ENCODE data around the gene FNDC3B. TPM values are rescaled to one million over a fixed set of nuclear protein-coding genes. Genes with fewer than 3 reads are reported as not detected.

The FNDC3B gene
- total and polyA plus RNA-seq, 2 donors (not counting 3 experiments of a cell fraction or from before 2014, with no cell fraction given) = 91.6 to 295 TPM

DNA sequence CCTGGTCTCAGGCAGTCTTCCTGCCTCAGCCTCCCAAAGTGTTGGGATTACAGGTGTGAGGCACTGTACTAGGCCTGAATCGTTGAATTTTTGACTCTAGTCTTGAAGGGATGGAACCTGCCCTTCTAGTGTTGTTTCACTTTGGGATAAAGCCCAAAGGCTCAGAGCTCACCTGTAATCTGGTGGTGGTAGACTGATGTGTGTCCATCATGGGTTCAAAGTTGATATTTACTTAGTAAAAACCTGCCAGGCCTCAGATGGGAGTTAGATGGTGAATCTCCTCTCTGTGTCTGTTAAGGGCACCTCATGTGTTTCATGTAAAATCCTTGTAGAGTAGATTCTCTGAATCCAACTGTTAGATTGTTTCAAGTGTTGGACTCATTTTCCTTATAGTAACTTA lies 41.1 kb downstream of the FNDC3B start:
- dilution Hi-C loops (cut with MboI; ENCODE audit: extremely low pct_ligation_motif_present, low sequenced_read_pairs) = loop anchor here (5.0 kb wide), 1 partner anchor 37 kb away; no protein-coding TSS in a partner anchor
- intact Hi-C loops (cut with micrococcal nuclease) = no loop called here
- Histone ChIP-seq H3K79me2 (ENCODE audit: control insufficient read depth, insufficient read depth, low read length) (peaks cover 97% of the 10 kb centered on the region), H3K27ac (ENCODE audit: insufficient read depth, low read depth, low read length) (no peak overlapping the region), H3K9me1 (replicated peaks; ENCODE audit: control insufficient read depth, extremely low read depth, insufficient read depth, low read length) (no peaks in the 10 kb centered on the region), H3K4me1 (ENCODE audit: control insufficient read depth, extremely low read depth, insufficient read depth, low read length) (no peaks in the 10 kb centered on the region), H2AFZ (ENCODE audit: low read depth, low read length) (no peak overlapping the region), H3K9me3 (replicated peaks; ENCODE audit: control insufficient read depth, insufficient read depth, low read length) (no peaks in the 10 kb centered on the region), H3K4me2 (ENCODE audit: insufficient read depth, low read length) (no peak overlapping the region), H4K20me1 (replicated peaks; ENCODE audit: control insufficient read depth, extremely low read depth, insufficient read depth, low read length) (peaks cover 11% of the 10 kb centered on the region), H3K36me3 (ENCODE audit: control insufficient read depth in 2 of 2, extremely low read depth in 1 of 2, insufficient read depth in 2 of 2, low read length in 2 of 2) (peaks cover 6 to 8% of the 10 kb centered on the region in 2 experiments), H3K4me3 (replicated peaks in 1 of 3; ENCODE audit: insufficient read depth in 1 of 3, low read depth in 1 of 3, low read length in 3 of 3) (no peak overlapping the region), H3K9ac (replicated peaks; ENCODE audit: extremely low read depth, insufficient read depth, low read length) (no peak overlapping the region), H3K27me3 (ENCODE audit: control insufficient read depth in 2 of 2, insufficient read depth in 2 of 2, low read length in 2 of 2) (no peaks in the 10 kb centered on the region)
- TF ChIP-seq GATA2 (IDR thresholded peaks at IDR 0.05; ENCODE audit: insufficient read depth, insufficient read length, low read depth, low read length) (no peak), MYC (IDR thresholded peaks at IDR 0.05; ENCODE audit: low read depth, low read length) (no peak), POLR2A (IDR thresholded peaks at IDR 0.05; ENCODE audit: low read depth, low read length) (no peak), POLR2AphosphoS5 (IDR thresholded peaks at IDR 0.05; ENCODE audit: insufficient read depth, low read depth, low read length) (no peak), FOS (IDR thresholded peaks at IDR 0.05; ENCODE audit: borderline replicate concordance, insufficient read depth, low read length) (no peak), JUN (IDR thresholded peaks at IDR 0.05; ENCODE audit: borderline replicate concordance, insufficient read depth, insufficient read length, low read depth) (no peak), EZH2 (IDR thresholded peaks at IDR 0.05; ENCODE audit: borderline replicate concordance, low read depth, low read length, severe bottlenecking) (no peak)
- TF ChIP-seq, protein P1, sequence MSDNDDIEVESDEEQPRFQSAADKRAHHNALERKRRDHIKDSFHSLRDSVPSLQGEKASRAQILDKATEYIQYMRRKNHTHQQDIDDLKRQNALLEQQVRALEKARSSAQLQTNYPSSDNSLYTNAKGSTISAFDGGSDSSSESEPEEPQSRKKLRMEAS (IDR thresholded peaks at IDR 0.05; ENCODE audit: insufficient read depth, insufficient read length) = no peak
- TF ChIP-seq, protein P2, sequence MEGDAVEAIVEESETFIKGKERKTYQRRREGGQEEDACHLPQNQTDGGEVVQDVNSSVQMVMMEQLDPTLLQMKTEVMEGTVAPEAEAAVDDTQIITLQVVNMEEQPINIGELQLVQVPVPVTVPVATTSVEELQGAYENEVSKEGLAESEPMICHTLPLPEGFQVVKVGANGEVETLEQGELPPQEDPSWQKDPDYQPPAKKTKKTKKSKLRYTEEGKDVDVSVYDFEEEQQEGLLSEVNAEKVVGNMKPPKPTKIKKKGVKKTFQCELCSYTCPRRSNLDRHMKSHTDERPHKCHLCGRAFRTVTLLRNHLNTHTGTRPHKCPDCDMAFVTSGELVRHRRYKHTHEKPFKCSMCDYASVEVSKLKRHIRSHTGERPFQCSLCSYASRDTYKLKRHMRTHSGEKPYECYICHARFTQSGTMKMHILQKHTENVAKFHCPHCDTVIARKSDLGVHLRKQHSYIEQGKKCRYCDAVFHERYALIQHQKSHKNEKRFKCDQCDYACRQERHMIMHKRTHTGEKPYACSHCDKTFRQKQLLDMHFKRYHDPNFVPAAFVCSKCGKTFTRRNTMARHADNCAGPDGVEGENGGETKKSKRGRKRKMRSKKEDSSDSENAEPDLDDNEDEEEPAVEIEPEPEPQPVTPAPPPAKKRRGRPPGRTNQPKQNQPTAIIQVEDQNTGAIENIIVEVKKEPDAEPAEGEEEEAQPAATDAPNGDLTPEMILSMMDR (IDR thresholded peaks at IDR 0.05; ENCODE audit: extremely low read depth in 1 of 2, insufficient read depth in 1 of 2, low read depth in 1 of 2, low read length in 2 of 2) = no peak
- ChIA-PET POLR2A (interaction anchor here (0.7 kb wide), 1 partner anchor 569 kb away, joined by 3 read pairs; no protein-coding TSS in a partner anchor), CTCF (no interaction called here)
- no TSS peak for BruUV-seq (replicated peaks)
- DNase-seq (ENCODE audit: low read depth, low spot score) (no peak), FAIRE-seq (no peak)
